Osteocyte (in vitro differentiated cells): ENCODE data around the gene CORO1C. TPM values are rescaled to one million over a fixed set of nuclear protein-coding genes. Genes with fewer than 3 reads are reported as not detected.

ENCODE experiments used
- DNase-seq: peaks from one replicate; pipeline ENCODE4 v3.0.0; 2021; ENCODE audit warnings: mixed read lengths; ENCODE audit not compliant: unreplicated experiment; ENCODE audit errors: extremely low spot score
- H3K27ac Mint-ChIP-seq: one replicate; pipeline ENCODE4 v1.8.0; 2021; ENCODE audit warnings: mild to moderate bottlenecking, mixed read lengths; ENCODE audit not compliant: unreplicated experiment
- H3K27me3 Mint-ChIP-seq: one replicate; pipeline ENCODE4 v1.8.0; 2021; ENCODE audit warnings: mixed read lengths; ENCODE audit not compliant: unreplicated experiment
- H3K36me3 Mint-ChIP-seq: one replicate; pipeline ENCODE4 v1.8.0; 2021; ENCODE audit warnings: mixed read lengths; ENCODE audit not compliant: unreplicated experiment
- H3K4me1 Mint-ChIP-seq: one replicate; pipeline ENCODE4 v1.8.0; 2021; ENCODE audit warnings: mixed read lengths; ENCODE audit not compliant: unreplicated experiment
- H3K4me3 Mint-ChIP-seq: one replicate; pipeline ENCODE4 v1.8.0; 2021; ENCODE audit warnings: mild to moderate bottlenecking, moderate library complexity, mixed read lengths; ENCODE audit not compliant: unreplicated experiment
- H3K9me3 Mint-ChIP-seq: one replicate; pipeline ENCODE4 v1.8.0; 2021; ENCODE audit warnings: mixed read lengths; ENCODE audit not compliant: unreplicated experiment
- CTCF ChIP-seq: fragments of 200-600 bp; sonication (generic); IDR thresholded peaks from 2 replicates; pipeline ENCODE4 v1.5.0; 2021; ENCODE audit warnings: antibody characterized with exemption, mild to moderate bottlenecking, moderate library complexity
- total RNA-seq: library from RNA; stranded (reverse); gene quantifications from 2 replicates; pipeline ENCODE4 v1.2.1, GENCODE V29; 2021

The CORO1C gene
- total RNA-seq, 1 donor from 2014 or later: 234 TPM

GRCh38 chr12:108689314-108690190 is 41.8 kb downstream of the CORO1C start:
- Mint-ChIP-seq H3K9me3 (no peaks in the 10 kb centered on the region), H3K36me3 (peaks cover 16% of the 10 kb centered on the region), H3K27me3 (no peaks in the 10 kb centered on the region), H3K4me1 (peaks cover 84% of the 10 kb centered on the region), H3K27ac (peak overlapping the region; percentile 92), H3K4me3 (peak overlapping the region; percentile 23)
- peak; percentile 38 for TF ChIP-seq CTCF
- no peak for DNase-seq

GRCh38 chr12:108686780-108687179 is 44.5 kb downstream of the CORO1C start:
- H3K4me3 Mint-ChIP-seq: no peak overlapping the region
- no peak for TF ChIP-seq CTCF
- H3K36me3 Mint-ChIP-seq: peaks cover 6% of the 10 kb centered on the region
- H3K4me1 Mint-ChIP-seq: peaks cover 81% of the 10 kb centered on the region
- H3K27me3 Mint-ChIP-seq: no peaks in the 10 kb centered on the region
- no peak for DNase-seq
- no peaks in the 10 kb centered on the region for H3K9me3 Mint-ChIP-seq
- peak overlapping the region; percentile 88 for H3K27ac Mint-ChIP-seq

- H3K27me3 Mint-ChIP-seq: no peaks in the 10 kb centered on the region
- no peak for DNase-seq
- no peak for TF ChIP-seq CTCF
- H3K27ac Mint-ChIP-seq: peak overlapping the region; percentile 88
- no peak overlapping the region for H3K4me3 Mint-ChIP-seq
- peaks cover 6% of the 10 kb centered on the region for H3K9me3 Mint-ChIP-seq
- peaks cover 79% of the 10 kb centered on the region for H3K4me1 Mint-ChIP-seq
- peaks cover 12% of the 10 kb centered on the region for H3K36me3 Mint-ChIP-seq
Observed at GRCh38 chr12:108685469-108686260, 45.7 kb downstream of the CORO1C start.

- H3K4me3 Mint-ChIP-seq: no peak overlapping the region
- peaks cover 14% of the 10 kb centered on the region for H3K36me3 Mint-ChIP-seq
- peak overlapping the region; percentile 64 for H3K27ac Mint-ChIP-seq
- no peak for DNase-seq
- no peak for TF ChIP-seq CTCF
- H3K27me3 Mint-ChIP-seq: no peaks in the 10 kb centered on the region
- H3K9me3 Mint-ChIP-seq: peaks cover 6% of the 10 kb centered on the region
- peaks cover 65% of the 10 kb centered on the region for H3K4me1 Mint-ChIP-seq
Observed at GRCh38 chr12:108683906-108684556, 47.3 kb downstream of the CORO1C start.
